Gastrocnemius medialis (tissue), 4 donors: ENCODE data around the gene VCAN. TPM values are rescaled to one million over a fixed set of nuclear protein-coding genes. Genes with fewer than 3 reads are reported as not detected.

Experiments
- ATAC-seq, 2 donors: fragments of 150-250 bp; one replicate each; pipeline ENCODE4 v1.9.1; 2016
- DNase-seq, 2 donors: peaks; one replicate each; pipeline ENCODE4 v3.0.0-alpha.2; 2019
- H3K27ac ChIP-seq, 4 donors: fragments of 200-600 bp; sonication (generic); 1 replicate in 1 of 4; 2 replicates in 3 of 4; pipeline ENCODE4 v1.5.1; 2016 to 2018; ENCODE audit warnings: mild to moderate bottlenecking in 2 of 4, moderate library complexity in 1 of 4
- H3K27me3 ChIP-seq, 3 donors: fragments of 200-600 bp; sonication (generic) in 2 of 3; 1 replicate in 1 of 3; 2 replicates in 2 of 3; pipeline versions ENCODE4 v1.5.1 to v1.6.0; 2016 to 2019; ENCODE audit warnings: mild to moderate bottlenecking in 1 of 3, moderate library complexity in 1 of 3
- H3K36me3 ChIP-seq, 2 donors: fragments of 200-600 bp; sonication (generic) in 1 of 2; one replicate each; pipeline ENCODE4 v1.5.1; 2017 to 2018
- H3K4me1 ChIP-seq, 2 donors: fragments of 200-600 bp; sonication (generic) in 1 of 2; one replicate each; pipeline ENCODE4 v1.5.1; 2016 to 2017; ENCODE audit warnings: mild to moderate bottlenecking in 2 of 2
- H3K4me3 ChIP-seq, 4 donors: fragments of 200-600 bp; sonication (generic) in 3 of 4; 1 replicate in 1 of 4; 2 replicates in 3 of 4; pipeline ENCODE4 v1.5.1; 2016 to 2019; ENCODE audit warnings: mild to moderate bottlenecking in 2 of 4
- H3K9me3 ChIP-seq, 3 donors: fragments of 200-600 bp; sonication (generic) in 2 of 3; 1 replicate in 1 of 3; 2 replicates in 2 of 3; pipeline ENCODE4 v1.5.1; 2016 to 2019
- CTCF ChIP-seq, 5 experiments: fragments of 450-650 bp in 3 of 5; fragments of 200-600 bp in 2 of 5; sonication (generic) in 2 of 5; IDR thresholded peaks in 4 of 5; conservative IDR thresholded peaks in 1 of 5; 1 replicate in 4 of 5; 2 replicates in 1 of 5; pipeline ENCODE4 v1.5.1; 2016 to 2019; ENCODE audit warnings: antibody characterized with exemption in 5 of 5, mild to moderate bottlenecking in 3 of 5, moderate library complexity in 3 of 5
- POLR2A ChIP-seq, 2 donors: fragments of 450-650 bp; IDR thresholded peaks; one replicate each; pipeline ENCODE4 v1.6.1; 2017; ENCODE audit warnings: antibody characterized with exemption in 2 of 2, mild to moderate bottlenecking in 2 of 2, moderate library complexity in 2 of 2
- in situ Hi-C, 4 donors: fragments of 200-750 bp; cut with MboI; loops; one replicate each; pipeline versions ENCODE4 v1.15.0 to v1.8.0; 2017; ENCODE audit warnings: low sequenced_read_pairs in 4 of 4
- intact Hi-C: fragments of 100-400 bp; cut with DNase I; formaldehyde crosslinking; loops from one replicate; pipeline ENCODE4 v1.15.1; 2023; ENCODE audit warnings: low total_unique reads
- total RNA-seq, 4 donors: library from RNA; depleted of rRNA; stranded (reverse); fragments of >200 nt; gene quantifications; one replicate each; pipeline versions ENCODE4 v1.1.0 to v1.2.3, GENCODE V29; 2016

The VCAN gene
- total RNA-seq, 4 donors from 2014 or later: 5.9 to 29.9 (median 17.4) TPM

- Histone ChIP-seq H3K36me3 (no peaks in the 10 kb centered on the region), H3K9me3 (no peaks in the 10 kb centered on the region), H3K27ac (no peak overlapping the region), H3K4me1 (no peaks in the 10 kb centered on the region), H3K4me3 (no peak overlapping the region), H3K27me3 (no peaks in the 10 kb centered on the region)
- DNase-seq (no peak), ATAC-seq (no peak)
- TF ChIP-seq POLR2A (IDR thresholded peaks at IDR 0.05) (no peak), CTCF (IDR thresholded peaks at IDR 0.05 in 4 of 5, conservative IDR thresholded peaks at IDR 0.05 in 1 of 5) (no peak)
- in situ Hi-C loops (no loop called here), intact Hi-C loops (no loop called here)
These were observed 72.4 kb downstream of the VCAN start for GRCh38 chr5:83543898-83544297.

GRCh38 chr5:83547161-83547560 is 75.6 kb downstream of the VCAN start:
- in situ Hi-C loops: no loop called here
- ATAC-seq (no peak), DNase-seq (no peak)
- Histone ChIP-seq H3K4me3 (no peak overlapping the region), H3K9me3 (no peaks in the 10 kb centered on the region), H3K27ac (no peak overlapping the region), H3K27me3 (no peaks in the 10 kb centered on the region), H3K36me3 (no peaks in the 10 kb centered on the region), H3K4me1 (no peaks in the 10 kb centered on the region)
- intact Hi-C loops: no loop called here
- TF ChIP-seq POLR2A (IDR thresholded peaks at IDR 0.05) (no peak), CTCF (IDR thresholded peaks at IDR 0.05 in 4 of 5, conservative IDR thresholded peaks at IDR 0.05 in 1 of 5) (no peak)

DNA sequence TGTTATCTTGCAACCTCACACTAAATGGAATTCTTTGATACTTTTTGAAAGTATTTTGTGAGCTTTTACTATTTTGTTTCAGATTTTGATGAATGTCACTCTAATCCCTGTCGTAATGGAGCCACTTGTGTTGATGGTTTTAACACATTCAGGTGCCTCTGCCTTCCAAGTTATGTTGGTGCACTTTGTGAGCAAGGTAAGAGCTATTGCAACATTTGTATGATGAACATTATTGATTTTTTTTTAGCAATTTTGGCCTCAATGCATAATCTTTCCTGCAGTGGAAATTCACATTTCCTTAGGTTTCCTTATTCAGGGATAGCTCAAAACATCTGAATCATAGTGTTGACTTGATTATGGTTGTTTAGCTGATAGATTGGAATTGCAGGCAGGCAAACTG is 76.3 kb downstream of the VCAN start:
- Histone ChIP-seq H3K9me3 (no peaks in the 10 kb centered on the region), H3K4me1 (no peaks in the 10 kb centered on the region), H3K27ac (no peak overlapping the region), H3K4me3 (no peak overlapping the region), H3K27me3 (no peaks in the 10 kb centered on the region), H3K36me3 (no peaks in the 10 kb centered on the region)
- in situ Hi-C loops: no loop called here
- DNase-seq (no peak), ATAC-seq (no peak)
- intact Hi-C loops: no loop called here
- TF ChIP-seq CTCF (IDR thresholded peaks at IDR 0.05 in 4 of 5, conservative IDR thresholded peaks at IDR 0.05 in 1 of 5) (no peak), POLR2A (IDR thresholded peaks at IDR 0.05) (no peak)

GRCh38 chr5:83548581-83548980 is 77.0 kb downstream of the VCAN start:
- Histone ChIP-seq H3K27ac (no peak overlapping the region), H3K9me3 (no peaks in the 10 kb centered on the region), H3K4me1 (no peaks in the 10 kb centered on the region), H3K36me3 (no peaks in the 10 kb centered on the region), H3K4me3 (no peak overlapping the region), H3K27me3 (no peaks in the 10 kb centered on the region)
- in situ Hi-C loops (no loop called here), intact Hi-C loops (no loop called here)
- no peak for TF ChIP-seq POLR2A (IDR thresholded peaks at IDR 0.05)
- no peak for TF ChIP-seq CTCF (IDR thresholded peaks at IDR 0.05 in 4 of 5, conservative IDR thresholded peaks at IDR 0.05 in 1 of 5)
- ATAC-seq (no peak), DNase-seq (no peak)

- intact Hi-C loops: no loop called here
- Histone ChIP-seq H3K27me3 (no peaks in the 10 kb centered on the region), H3K4me1 (no peaks in the 10 kb centered on the region), H3K36me3 (no peaks in the 10 kb centered on the region), H3K27ac (no peak overlapping the region), H3K9me3 (no peaks in the 10 kb centered on the region), H3K4me3 (no peak overlapping the region)
- ATAC-seq (no peak), DNase-seq (no peak)
- TF ChIP-seq CTCF (IDR thresholded peaks at IDR 0.05 in 4 of 5, conservative IDR thresholded peaks at IDR 0.05 in 1 of 5) (no peak), POLR2A (IDR thresholded peaks at IDR 0.05) (no peak)
- in situ Hi-C loops: no loop called here
These were observed 77.5 kb downstream of the VCAN start for GRCh38 chr5:83549076-83549475.
